ENCODE data around the gene COPB2. TPM values are rescaled to one million over a fixed set of nuclear protein-coding genes. Genes with fewer than 3 reads are reported as not detected.

COPB2 gene
- total RNA-seq, 2 donors from 2014 or later: 53.4 to 65.8 TPM

- peaks cover 90% of the 10 kb centered on the region for H3K36me3 ChIP-seq
- no peak for DNase-seq (ENCODE audit: low spot score)
Observed at GRCh38 chr3:139355476-139355875, 34.0 kb downstream of the COPB2 start.

DNA sequence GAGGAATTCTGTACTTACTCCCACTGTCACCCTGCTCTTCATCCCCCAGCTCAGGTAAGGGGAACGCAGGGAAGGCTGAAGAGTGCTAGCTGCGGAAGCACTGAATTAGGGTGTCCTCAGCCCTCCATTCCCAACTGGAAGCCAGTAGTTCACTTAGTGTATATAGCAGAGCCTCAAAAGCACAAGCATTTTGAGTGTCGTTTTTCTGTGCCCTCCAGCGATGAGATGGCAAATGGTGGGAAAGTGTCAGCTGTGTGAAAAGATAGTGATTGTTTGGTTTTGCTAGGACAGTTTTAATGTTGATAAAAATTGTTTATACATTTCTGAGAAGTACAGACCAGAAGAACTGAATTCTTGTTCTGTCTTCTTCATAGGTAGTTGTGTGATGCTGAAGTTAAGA, 34.8 kb downstream of the COPB2 start:
- Histone ChIP-seq H3K27me3 (no peaks in the 10 kb centered on the region), H3K9me3 (no peaks in the 10 kb centered on the region), H3K4me3 (no peak overlapping the region), H3K4me1 (no peaks in the 10 kb centered on the region), H3K27ac (no peak overlapping the region), H3K36me3 (peaks cover 90% of the 10 kb centered on the region)
- no peak for DNase-seq (ENCODE audit: low spot score)
- TF ChIP-seq CTCF (IDR thresholded peaks at IDR 0.05): no peak

More at GRCh38 chr3:139355476-139355875, 34.0 kb downstream of the COPB2 start:
- H3K4me3 ChIP-seq: no peak overlapping the region
- no peak for TF ChIP-seq CTCF (IDR thresholded peaks at IDR 0.05)
- no peaks in the 10 kb centered on the region for H3K4me1 ChIP-seq
- H3K27ac ChIP-seq: no peak overlapping the region
- H3K27me3 ChIP-seq: no peaks in the 10 kb centered on the region
- H3K9me3 ChIP-seq: no peaks in the 10 kb centered on the region

GRCh38 chr3:139353920-139354556, 35.4 kb downstream of the COPB2 start:
- H3K36me3 ChIP-seq: peaks cover 89% of the 10 kb centered on the region
- no peaks in the 10 kb centered on the region for H3K27me3 ChIP-seq
- H3K27ac ChIP-seq: no peak overlapping the region
- DNase-seq (ENCODE audit: low spot score): no peak
- no peaks in the 10 kb centered on the region for H3K4me1 ChIP-seq
- H3K9me3 ChIP-seq: no peaks in the 10 kb centered on the region
- peak; percentile 28 to 48 for TF ChIP-seq CTCF (IDR thresholded peaks at IDR 0.05)
- H3K4me3 ChIP-seq: no peak overlapping the region

DNA sequence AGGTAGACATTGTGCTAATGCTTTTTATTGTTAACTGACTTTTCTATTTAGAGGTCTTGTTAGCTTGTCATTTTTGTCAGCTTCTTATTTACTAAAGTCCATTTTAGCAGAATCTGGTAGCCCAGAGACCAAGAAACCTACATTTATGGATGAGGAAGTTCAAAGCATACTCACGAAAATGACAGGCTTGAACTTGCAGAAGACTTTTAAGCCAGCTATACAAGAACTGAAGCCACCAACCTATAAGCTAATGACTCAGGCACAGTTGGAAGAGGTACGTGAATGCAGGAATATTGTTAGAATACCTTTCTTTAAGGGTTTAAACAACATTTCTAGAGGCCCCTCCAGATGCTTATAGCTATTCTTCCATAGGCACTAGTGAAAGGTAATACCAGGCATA, 42.7 kb downstream of the COPB2 start:
- DNase-seq (ENCODE audit: low spot score): no peak
- TF ChIP-seq CTCF (IDR thresholded peaks at IDR 0.05): no peak
- H3K27ac ChIP-seq: no peak overlapping the region
- no peak overlapping the region for H3K4me3 ChIP-seq
- H3K27me3 ChIP-seq: no peaks in the 10 kb centered on the region
- H3K36me3 ChIP-seq: peaks cover 37% of the 10 kb centered on the region
- H3K4me1 ChIP-seq: peaks cover 0 to 16% of the 10 kb centered on the region in 2 donors
- no peaks in the 10 kb centered on the region for H3K9me3 ChIP-seq

GRCh38 chr3:139343895-139344856, 45.3 kb downstream of the COPB2 start, which contains the start of gene MRPS22:
MRPS22 (plus strand) TSS chr3:139344020; CDS start chr3:139344027, 7 bp downstream.
- peak within 1 kb of the TSS; percentile 76 to 87 for H3K27ac ChIP-seq
- H3K27me3 ChIP-seq: no peaks in the 10 kb centered on the region
- H3K4me1 ChIP-seq: peaks cover 0 to 16% of the 10 kb centered on the region in 2 donors
- peak; percentile 80 for DNase-seq (ENCODE audit: low spot score)
- no peak for TF ChIP-seq CTCF (IDR thresholded peaks at IDR 0.05)
- peak within 1 kb of the TSS; percentile 88 to 97 for H3K4me3 ChIP-seq
- peaks cover 11% of the 10 kb centered on the region for H3K36me3 ChIP-seq
- no peaks in the 10 kb centered on the region for H3K9me3 ChIP-seq

Measured in right atrium auricular region (tissue), 2 donors.